Fibroblast of lung (primary cell): ENCODE results near the gene TMEM123.

Source experiments
- EZH2 ChIP-seq: IDR thresholded peaks from 2 replicates; pipeline ENCODE4 v1.5.1; 2012; ENCODE audit warnings: low read length, control low read depth, mild to moderate bottlenecking; ENCODE audit errors: missing control alignments
- TF ChIP-seq, protein P1 (sequence below), 2 donors: IDR thresholded peaks in 1 of 2; conservative IDR thresholded peaks in 1 of 2; 1 replicate in 1 of 2; 2 replicates in 1 of 2; pipeline ENCODE4 v1.5.1; 2011 to 2012; ENCODE audit warnings: low read length in 2 of 2, control low read depth in 1 of 2, inconsistent platforms in 1 of 2, low read depth in 1 of 2, mild to moderate bottlenecking in 1 of 2

- TF ChIP-seq, protein P1, sequence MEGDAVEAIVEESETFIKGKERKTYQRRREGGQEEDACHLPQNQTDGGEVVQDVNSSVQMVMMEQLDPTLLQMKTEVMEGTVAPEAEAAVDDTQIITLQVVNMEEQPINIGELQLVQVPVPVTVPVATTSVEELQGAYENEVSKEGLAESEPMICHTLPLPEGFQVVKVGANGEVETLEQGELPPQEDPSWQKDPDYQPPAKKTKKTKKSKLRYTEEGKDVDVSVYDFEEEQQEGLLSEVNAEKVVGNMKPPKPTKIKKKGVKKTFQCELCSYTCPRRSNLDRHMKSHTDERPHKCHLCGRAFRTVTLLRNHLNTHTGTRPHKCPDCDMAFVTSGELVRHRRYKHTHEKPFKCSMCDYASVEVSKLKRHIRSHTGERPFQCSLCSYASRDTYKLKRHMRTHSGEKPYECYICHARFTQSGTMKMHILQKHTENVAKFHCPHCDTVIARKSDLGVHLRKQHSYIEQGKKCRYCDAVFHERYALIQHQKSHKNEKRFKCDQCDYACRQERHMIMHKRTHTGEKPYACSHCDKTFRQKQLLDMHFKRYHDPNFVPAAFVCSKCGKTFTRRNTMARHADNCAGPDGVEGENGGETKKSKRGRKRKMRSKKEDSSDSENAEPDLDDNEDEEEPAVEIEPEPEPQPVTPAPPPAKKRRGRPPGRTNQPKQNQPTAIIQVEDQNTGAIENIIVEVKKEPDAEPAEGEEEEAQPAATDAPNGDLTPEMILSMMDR (conservative IDR thresholded peaks at IDR 0.05 in 1 of 2, IDR thresholded peaks at IDR 0.05 in 1 of 2; ENCODE audit: low read depth in 1 of 2, low read length in 2 of 2) = no peak
- TF ChIP-seq EZH2 = no peak
Observed at GRCh38 chr11:102395720-102396393, 56.7 kb downstream of the TMEM123 start.
